ENCODE results near the gene REG1B.

- no peak for TF ChIP-seq CTCF (IDR thresholded peaks at IDR 0.05)
- no peak for TF ChIP-seq EP300 (IDR thresholded peaks at IDR 0.05)
- TF ChIP-seq POLR2A (IDR thresholded peaks at IDR 0.05; ENCODE audit: low read depth), result no peak
- TF ChIP-seq POLR2AphosphoS5 (IDR thresholded peaks at IDR 0.05), result no peak
Measured at GRCh38 chr2:79099140-79099686, 11.4 kb upstream of the REG1B start.
